HG03039 (cell line): ENCODE measurements around the gene ABR.
"Not testable (repeated sequence)": the region's sequence is repeated elsewhere in the genome, so short reads cannot be mapped to it uniquely, and the experiment has no call there.

Experiments
- ATAC-seq: cut with Tn5 transposase; IDR thresholded peaks from one replicate; pipeline ENCODE4 v1.9.1; 2021; ENCODE audit warnings: mild to moderate bottlenecking, moderate library complexity; ENCODE audit not compliant: unreplicated experiment

Gene ABR

GRCh38 chr17:996554-997344 lies 183.0 kb downstream of the ABR start, which contains the start of gene TIMM22:
TIMM22 (plus strand) TSS chr17:997129; CDS start chr17:997143, 14 bp downstream.
- peak; percentile 76 for ATAC-seq

- ATAC-seq, result not testable (repeated sequence)
These were observed 184.5 kb downstream of the ABR start for GRCh38 chr17:995324-995723.

- ATAC-seq, result no peak
These were observed 186.8 kb downstream of the ABR start for GRCh38 chr17:992933-993332.

GRCh38 chr17:988561-988960 lies 191.2 kb downstream of the ABR start:
- ATAC-seq, result no peak

- no peak for ATAC-seq
These were observed 191.8 kb downstream of the ABR start for GRCh38 chr17:987931-988330.

- ATAC-seq, result no peak
These were observed 193.4 kb downstream of the ABR start for GRCh38 chr17:986322-986929.

GRCh38 chr17:983921-984320 lies 195.9 kb downstream of the ABR start:
- no peak for ATAC-seq

GRCh38 chr17:981292-981658 lies 198.5 kb downstream of the ABR start:
- no peak for ATAC-seq

- ATAC-seq, result no peak
These were observed 199.1 kb downstream of the ABR start for GRCh38 chr17:980406-981291.

- peak; percentile 59 for ATAC-seq
These were observed 200.0 kb downstream of the ABR start, which contains the start of gene NXN for GRCh38 chr17:979539-980405. NXN (minus strand) TSS chr17:979776.

GRCh38 chr17:979212-979538 lies 200.6 kb downstream of the ABR start:
- peak; percentile 18 for ATAC-seq

GRCh38 chr17:978103-979093 lies 201.4 kb downstream of the ABR start:
- no peak for ATAC-seq

- ATAC-seq, result no peak
These were observed 202.6 kb downstream of the ABR start for GRCh38 chr17:977166-977565.

- no peak for ATAC-seq
These were observed 203.5 kb downstream of the ABR start for GRCh38 chr17:976312-976711.

- ATAC-seq, result no peak
These were observed 204.3 kb downstream of the ABR start for GRCh38 chr17:975371-975915.

- not testable (repeated sequence) for ATAC-seq
These were observed 205.0 kb downstream of the ABR start for GRCh38 chr17:974778-975177.

GRCh38 chr17:973053-973452 lies 206.7 kb downstream of the ABR start:
- no peak for ATAC-seq

GRCh38 chr17:971861-972260 lies 207.9 kb downstream of the ABR start:
- ATAC-seq, result not testable (repeated sequence)

GRCh38 chr17:970364-970763 lies 209.4 kb downstream of the ABR start:
- ATAC-seq, result no peak
